Measurements from ENCODE around the gene ZNF433. TPM values are rescaled to one million over a fixed set of nuclear protein-coding genes. Genes with fewer than 3 reads are reported as not detected.

The ZNF433 gene
- total RNA-seq, 2 experiments from 2014 or later, result 1.2 to 1.5 TPM

Other genes with a start within 250 kb of the ZNF433 start
- 1 to 10 TPM in 1 of 2 experiments, under 1 TPM in 1; 0.60 to 1.2 TPM for gene ZNF491, start 237.2 kb downstream of the ZNF433 start, total RNA-seq
- 1 to 10 TPM; 7.0 to 7.7 TPM for gene ZNF440, start 221.4 kb downstream of the ZNF433 start, total RNA-seq
- 10 to 100 TPM; 10.4 to 11.4 TPM for gene ZNF439, start 187.0 kb downstream of the ZNF433 start, total RNA-seq
- gene ZNF69, start 147.9 kb downstream of the ZNF433 start, total RNA-seq, result 1 to 10 TPM; 2.4 to 2.5 TPM
- 10 to 100 TPM; 13.3 to 14.5 TPM for gene ZNF700, start 110.6 kb downstream of the ZNF433 start, total RNA-seq
- 1 to 10 TPM; 1.1 to 1.2 TPM for gene ZNF763, start 70.6 kb downstream of the ZNF433 start, total RNA-seq
- 1 to 10 TPM; 1.1 TPM for gene ZNF878, start 17.3 kb upstream of the ZNF433 start, total RNA-seq
- 1 to 10 TPM; 4.4 to 5.5 TPM for gene ZNF844, start 29.1 kb upstream of the ZNF433 start, total RNA-seq
- gene ZNF20, start 104.7 kb upstream of the ZNF433 start, total RNA-seq, result 1 to 10 TPM; 3.2 to 3.3 TPM
- gene ZNF625, start 121.1 kb upstream of the ZNF433 start, total RNA-seq, result 1 to 10 TPM; 3.8 to 5.5 TPM
- 10 to 100 TPM; 11.7 to 12.9 TPM for gene ZNF136, start 127.4 kb upstream of the ZNF433 start, total RNA-seq

Measured in activated CD4-positive, alpha-beta T cell treated with anti-CD3 and anti-CD28 coated beads for 36 hours (primary cell).